UCSD-AML1 (cell line): ENCODE measurements around the gene NPTX2.
"Not testable (repeated sequence)": the region's sequence is repeated elsewhere in the genome, so short reads cannot be mapped to it uniquely, and the experiment has no call there.

Experiments
- DNase-seq: peaks from one replicate; lab custom pipeline; 2025; ENCODE audit not compliant: unreplicated experiment; lab: John Stamatoyannopoulos, UW

The NPTX2 gene

GRCh38 chr7:98617051-98617959, at the start of gene NPTX2:
NPTX2 (plus strand) TSS chr7:98617285; CDS start chr7:98617462, 177 bp downstream.
- DNase-seq: no peak

GRCh38 chr7:98567991-98568390, 49.1 kb upstream of the NPTX2 start:
- DNase-seq: no peak

GRCh38 chr7:98568891-98569290, 48.2 kb upstream of the NPTX2 start:
- DNase-seq: no peak

GRCh38 chr7:98569691-98570337, 47.3 kb upstream of the NPTX2 start:
- DNase-seq: no peak

GRCh38 chr7:98571006-98571405, 46.1 kb upstream of the NPTX2 start:
- no peak for DNase-seq

- no peak for DNase-seq
Measured at GRCh38 chr7:98571986-98572385, 45.1 kb upstream of the NPTX2 start.

GRCh38 chr7:98572716-98573115, 44.4 kb upstream of the NPTX2 start:
- DNase-seq: not testable (repeated sequence)

- DNase-seq: no peak
Measured at GRCh38 chr7:98573816-98574215, 43.3 kb upstream of the NPTX2 start.

- DNase-seq: no peak
Measured at GRCh38 chr7:98575878-98576277, 41.2 kb upstream of the NPTX2 start.

GRCh38 chr7:98584830-98585229, 32.3 kb upstream of the NPTX2 start:
- no peak for DNase-seq

- DNase-seq: no peak
Measured at GRCh38 chr7:98591926-98592325, 25.2 kb upstream of the NPTX2 start.

- DNase-seq: no peak
Measured at GRCh38 chr7:98594348-98594747, 22.7 kb upstream of the NPTX2 start.

GRCh38 chr7:98594787-98595186, 22.3 kb upstream of the NPTX2 start:
- no peak for DNase-seq

- DNase-seq: no peak
Measured at GRCh38 chr7:98598846-98599615, 18.1 kb upstream of the NPTX2 start.

GRCh38 chr7:98599886-98600285, 17.2 kb upstream of the NPTX2 start:
- no peak for DNase-seq

- no peak for DNase-seq
Measured at GRCh38 chr7:98602755-98603398, 14.2 kb upstream of the NPTX2 start.

GRCh38 chr7:98603399-98603788, 13.7 kb upstream of the NPTX2 start:
- DNase-seq: no peak

- no peak for DNase-seq
Measured at GRCh38 chr7:98613601-98614425, 3.3 kb upstream of the NPTX2 start.

- DNase-seq: no peak
Measured at GRCh38 chr7:98616381-98617050, 569 bp upstream of the NPTX2 start.

GRCh38 chr7:98617960-98618418, 904 bp downstream of the NPTX2 start:
- DNase-seq: no peak
